ENCODE measurements around the gene SPNS1. TPM values are rescaled to one million over a fixed set of nuclear protein-coding genes. Genes with fewer than 3 reads are reported as not detected.

Gene SPNS1
- total RNA-seq, 1 donor from 2014 or later: 11.6 TPM

DNA sequence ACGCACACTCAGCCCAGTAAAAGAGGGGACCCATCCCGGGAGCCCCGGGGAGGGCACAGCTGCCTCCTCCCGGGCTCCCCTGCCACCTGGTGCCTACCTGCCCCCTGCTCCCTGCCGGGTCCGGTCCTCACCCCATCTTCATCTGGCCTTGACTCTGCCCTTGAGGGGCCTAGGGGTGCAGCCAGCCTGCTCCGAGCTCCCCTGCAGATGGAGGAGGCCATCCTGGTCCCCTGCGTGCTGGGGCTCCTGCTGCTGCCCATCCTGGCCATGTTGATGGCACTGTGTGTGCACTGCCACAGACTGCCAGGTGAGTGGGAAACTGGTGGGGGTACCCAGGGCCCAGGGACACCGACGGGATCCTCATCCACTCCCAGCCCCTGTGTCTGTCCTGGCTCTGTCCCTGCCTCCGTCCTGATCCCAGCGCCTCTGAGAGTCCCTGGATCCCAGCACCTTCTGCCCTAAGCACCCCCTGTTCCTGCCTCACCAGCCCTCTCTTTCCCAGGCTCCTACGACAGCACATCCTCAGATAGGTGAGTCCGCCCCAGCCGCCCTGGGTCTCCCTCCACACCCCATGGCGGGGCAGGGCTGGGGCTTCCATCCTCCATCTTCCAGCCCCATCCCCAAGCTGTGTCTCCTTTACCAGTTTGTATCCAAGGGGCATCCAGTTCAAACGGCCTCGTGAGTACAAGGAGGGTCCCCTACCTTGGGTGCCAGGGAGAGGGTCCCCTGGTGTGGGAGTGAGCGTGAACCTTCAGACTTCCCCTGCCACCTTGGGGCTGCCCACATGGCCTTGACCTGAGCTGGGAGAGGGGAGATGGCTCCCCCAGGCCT lies 10.8 kb downstream of the SPNS1 start:
- Histone ChIP-seq H3K27ac (no peak overlapping the region), H3K4me3 (no peak overlapping the region), H3K4me2 (no peak overlapping the region), H3K27me3 (no peaks in the 10 kb centered on the region), H3K9ac (no peak overlapping the region), H4K20me1 (ENCODE audit: low read depth) (no peaks in the 10 kb centered on the region), H3F3A (ENCODE audit: low read depth) (no peaks in the 10 kb centered on the region), H3K9me3 (ENCODE audit: low read depth) (no peaks in the 10 kb centered on the region), H3K4me1 (no peaks in the 10 kb centered on the region), H3K79me2 (ENCODE audit: low read depth) (no peaks in the 10 kb centered on the region), H3K36me3 (no peaks in the 10 kb centered on the region), H2AFZ (replicated peaks) (no peak overlapping the region)
- no peak for DNase-seq (ENCODE audit: low spot score)
- Mint-ChIP-seq H3K36me3 (peaks cover 8% of the 10 kb centered on the region), H3K4me3 (no peak overlapping the region), H3K9me3 (no peaks in the 10 kb centered on the region), H3K27me3 (ENCODE audit: insufficient read depth, low read depth) (peaks cover 2% of the 10 kb centered on the region), H3K27ac (no peak overlapping the region), H3K4me1 (no peaks in the 10 kb centered on the region)
- TF ChIP-seq, protein P1, sequence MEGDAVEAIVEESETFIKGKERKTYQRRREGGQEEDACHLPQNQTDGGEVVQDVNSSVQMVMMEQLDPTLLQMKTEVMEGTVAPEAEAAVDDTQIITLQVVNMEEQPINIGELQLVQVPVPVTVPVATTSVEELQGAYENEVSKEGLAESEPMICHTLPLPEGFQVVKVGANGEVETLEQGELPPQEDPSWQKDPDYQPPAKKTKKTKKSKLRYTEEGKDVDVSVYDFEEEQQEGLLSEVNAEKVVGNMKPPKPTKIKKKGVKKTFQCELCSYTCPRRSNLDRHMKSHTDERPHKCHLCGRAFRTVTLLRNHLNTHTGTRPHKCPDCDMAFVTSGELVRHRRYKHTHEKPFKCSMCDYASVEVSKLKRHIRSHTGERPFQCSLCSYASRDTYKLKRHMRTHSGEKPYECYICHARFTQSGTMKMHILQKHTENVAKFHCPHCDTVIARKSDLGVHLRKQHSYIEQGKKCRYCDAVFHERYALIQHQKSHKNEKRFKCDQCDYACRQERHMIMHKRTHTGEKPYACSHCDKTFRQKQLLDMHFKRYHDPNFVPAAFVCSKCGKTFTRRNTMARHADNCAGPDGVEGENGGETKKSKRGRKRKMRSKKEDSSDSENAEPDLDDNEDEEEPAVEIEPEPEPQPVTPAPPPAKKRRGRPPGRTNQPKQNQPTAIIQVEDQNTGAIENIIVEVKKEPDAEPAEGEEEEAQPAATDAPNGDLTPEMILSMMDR (IDR thresholded peaks at IDR 0.05): no peak
- no peak for TF ChIP-seq EZH2phosphoT487 (IDR thresholded peaks at IDR 0.05)
- no peak for TF ChIP-seq EZH2 (IDR thresholded peaks at IDR 0.05)

DNA sequence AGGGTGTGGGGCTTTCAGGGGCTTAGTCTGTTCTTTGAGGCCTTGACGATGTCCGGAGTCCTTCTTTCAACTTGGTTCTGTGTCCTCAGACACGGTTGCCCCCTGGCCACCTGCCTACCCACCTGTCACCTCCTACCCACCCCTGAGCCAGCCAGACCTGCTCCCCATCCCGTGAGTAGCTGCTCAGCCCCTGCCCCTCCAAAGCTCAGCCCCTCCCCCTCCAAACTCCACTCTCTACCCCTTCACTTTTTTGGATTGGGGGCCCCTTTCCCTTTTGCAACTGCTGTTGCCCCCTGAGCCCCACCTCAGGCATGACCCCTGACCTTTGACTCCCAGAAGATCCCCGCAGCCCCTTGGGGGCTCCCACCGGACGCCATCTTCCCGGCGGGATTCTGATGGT lies 11.5 kb downstream of the SPNS1 start:
- Histone ChIP-seq H3K4me2 (no peak overlapping the region), H3K79me2 (ENCODE audit: low read depth) (no peaks in the 10 kb centered on the region), H3K9me3 (ENCODE audit: low read depth) (no peaks in the 10 kb centered on the region), H3K9ac (no peak overlapping the region), H3K4me1 (no peaks in the 10 kb centered on the region), H3K36me3 (no peaks in the 10 kb centered on the region), H4K20me1 (ENCODE audit: low read depth) (no peaks in the 10 kb centered on the region), H3K4me3 (no peak overlapping the region), H3F3A (ENCODE audit: low read depth) (no peaks in the 10 kb centered on the region), H2AFZ (replicated peaks) (no peak overlapping the region), H3K27ac (no peak overlapping the region), H3K27me3 (no peaks in the 10 kb centered on the region)
- Mint-ChIP-seq H3K9me3 (no peaks in the 10 kb centered on the region), H3K36me3 (peaks cover 8% of the 10 kb centered on the region), H3K4me3 (no peak overlapping the region), H3K27me3 (ENCODE audit: insufficient read depth, low read depth) (peaks cover 2% of the 10 kb centered on the region), H3K4me1 (no peaks in the 10 kb centered on the region), H3K27ac (no peak overlapping the region)
- DNase-seq (ENCODE audit: low spot score): no peak
- no peak for TF ChIP-seq EZH2phosphoT487 (IDR thresholded peaks at IDR 0.05)
- no peak for TF ChIP-seq EZH2 (IDR thresholded peaks at IDR 0.05)

DNA sequence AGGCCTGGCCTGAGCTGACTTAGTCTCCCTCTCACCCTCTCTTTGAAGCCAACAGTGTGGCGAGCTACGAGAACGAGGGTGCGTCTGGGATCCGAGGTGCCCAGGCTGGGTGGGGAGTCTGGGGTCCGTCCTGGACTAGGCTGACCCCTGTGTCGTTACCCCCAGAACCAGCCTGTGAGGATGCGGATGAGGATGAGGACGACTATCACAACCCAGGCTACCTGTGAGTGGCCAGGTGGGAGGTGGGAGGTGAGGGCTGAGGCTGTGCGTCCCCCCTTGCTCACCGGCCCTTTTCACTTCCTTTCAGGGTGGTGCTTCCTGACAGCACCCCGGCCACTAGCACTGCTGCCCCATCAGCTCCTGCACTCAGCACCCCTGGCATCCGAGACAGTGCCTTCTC lies 11.9 kb downstream of the SPNS1 start:
- H3K36me3 ChIP-seq: no peaks in the 10 kb centered on the region
- H3K36me3 Mint-ChIP-seq: peaks cover 8% of the 10 kb centered on the region

More for the DNA sequence above, 11.9 kb downstream of the SPNS1 start:
- Histone ChIP-seq H3K27ac (no peak overlapping the region), H3F3A (ENCODE audit: low read depth) (no peaks in the 10 kb centered on the region), H3K4me3 (no peak overlapping the region), H2AFZ (replicated peaks) (no peak overlapping the region), H3K4me2 (no peak overlapping the region), H3K9ac (no peak overlapping the region), H3K4me1 (no peaks in the 10 kb centered on the region), H3K9me3 (ENCODE audit: low read depth) (no peaks in the 10 kb centered on the region), H3K79me2 (ENCODE audit: low read depth) (no peaks in the 10 kb centered on the region), H3K27me3 (no peaks in the 10 kb centered on the region), H4K20me1 (ENCODE audit: low read depth) (no peaks in the 10 kb centered on the region)
- Mint-ChIP-seq H3K27ac (no peak overlapping the region), H3K4me1 (no peaks in the 10 kb centered on the region), H3K4me3 (no peak overlapping the region), H3K9me3 (no peaks in the 10 kb centered on the region), H3K27me3 (ENCODE audit: insufficient read depth, low read depth) (peaks cover 2% of the 10 kb centered on the region)
- TF ChIP-seq, protein P1 (IDR thresholded peaks at IDR 0.05): no peak
- TF ChIP-seq EZH2 (IDR thresholded peaks at IDR 0.05) (no peak), EZH2phosphoT487 (IDR thresholded peaks at IDR 0.05) (no peak)
- DNase-seq (ENCODE audit: low spot score): no peak
